NCI-H526 treated with DMSO at 0.1 percent for 48 hours (cell line): ENCODE measurements around the gene MAP2K6.
A peak's percentile ranks its signal among the peaks of the same experiment; 100 is the strongest.
"Not testable (repeated sequence)": the region's sequence is repeated elsewhere in the genome, so short reads cannot be mapped to it uniquely, and the experiment has no call there.

Experiments used
- DNase-seq: peaks from one replicate; lab custom pipeline; 2025; lab: John Stamatoyannopoulos, UW

MAP2K6 gene

DNA sequence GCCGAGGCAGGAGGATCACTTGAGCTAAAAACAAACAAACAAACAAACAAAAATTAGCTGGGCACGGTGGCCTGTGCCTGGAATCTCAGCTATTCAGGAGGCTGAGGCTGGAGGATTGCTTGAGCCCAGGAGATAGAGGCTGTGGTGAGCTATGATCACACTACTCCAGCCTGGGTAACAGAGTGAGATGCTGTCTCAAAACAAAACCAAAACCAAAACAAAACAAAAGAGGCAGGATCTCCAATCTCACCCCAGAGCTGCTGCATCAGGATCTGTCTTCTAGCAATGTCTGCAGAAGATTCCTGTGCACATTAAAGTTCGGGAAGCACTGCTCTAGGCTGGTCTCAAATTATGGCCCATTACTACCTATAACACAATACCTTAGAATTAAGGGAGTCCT is 43.1 kb downstream of the MAP2K6 start:
- no peak for DNase-seq

GRCh38 chr17:69460963-69461922 is 46.7 kb downstream of the MAP2K6 start:
- DNase-seq, result no peak

DNA sequence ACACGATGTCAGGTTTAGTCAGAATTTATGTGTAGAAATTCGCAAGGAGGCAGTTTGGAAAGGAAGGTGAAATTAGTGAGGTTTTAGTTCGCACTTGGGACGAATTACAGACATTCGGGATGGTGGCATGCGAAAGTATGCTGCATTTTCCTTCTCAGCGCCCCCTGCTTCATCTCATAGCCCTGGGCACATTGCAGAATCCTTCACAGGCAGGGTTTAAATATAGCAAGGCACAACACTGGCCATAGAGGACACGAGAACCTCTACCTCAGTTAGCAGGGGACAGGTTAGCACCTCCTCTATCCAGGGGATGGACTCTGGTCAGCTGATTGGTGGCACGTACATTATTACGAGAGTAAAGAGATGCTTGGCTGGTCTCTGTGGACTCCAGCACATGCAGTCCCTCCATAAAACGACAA is 47.5 kb downstream of the MAP2K6 start:
- DNase-seq, result no peak

DNA sequence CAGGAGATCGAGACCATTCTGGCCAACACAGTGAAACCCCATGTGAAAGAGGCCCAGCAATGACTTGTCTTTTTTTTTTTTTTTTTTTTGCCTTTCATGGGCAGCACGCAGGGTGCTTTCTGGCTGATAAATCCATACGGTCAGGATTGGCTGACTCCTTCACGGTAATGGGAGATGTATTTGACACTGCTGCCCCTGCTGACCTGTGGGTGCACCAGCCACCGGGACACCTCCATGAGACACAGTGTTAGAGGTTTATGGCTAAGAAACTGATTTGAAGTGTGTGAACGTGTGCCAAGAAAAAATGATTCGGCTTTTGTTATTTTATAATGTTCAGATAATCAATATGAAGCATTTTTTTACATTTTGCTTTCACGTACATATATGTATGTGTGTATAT is 48.4 kb downstream of the MAP2K6 start:
- DNase-seq, result no peak

GRCh38 chr17:69466451-69466850 is 52.0 kb downstream of the MAP2K6 start:
- DNase-seq, result no peak

GRCh38 chr17:69466905-69467667 is 52.6 kb downstream of the MAP2K6 start:
- no peak for DNase-seq

DNA sequence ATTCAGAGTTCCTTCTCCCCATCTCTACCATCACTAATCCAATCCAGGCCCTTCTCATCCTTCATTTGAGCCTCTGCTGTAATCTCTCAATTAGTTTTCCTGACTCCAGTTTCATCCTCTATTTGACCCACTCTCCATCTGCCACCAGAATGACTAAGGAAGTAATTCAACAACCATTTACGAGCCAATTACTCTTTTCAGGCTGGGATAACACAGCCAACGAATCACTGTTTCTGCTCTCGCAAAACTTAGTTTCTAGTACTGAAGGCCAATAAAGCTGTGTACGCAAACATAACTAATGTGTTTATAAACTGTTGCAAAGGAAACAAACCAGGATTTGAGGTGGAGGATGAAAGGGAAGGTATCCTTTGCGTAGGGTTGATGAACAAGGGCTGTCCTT is 53.7 kb downstream of the MAP2K6 start:
- DNase-seq, result no peak

DNA sequence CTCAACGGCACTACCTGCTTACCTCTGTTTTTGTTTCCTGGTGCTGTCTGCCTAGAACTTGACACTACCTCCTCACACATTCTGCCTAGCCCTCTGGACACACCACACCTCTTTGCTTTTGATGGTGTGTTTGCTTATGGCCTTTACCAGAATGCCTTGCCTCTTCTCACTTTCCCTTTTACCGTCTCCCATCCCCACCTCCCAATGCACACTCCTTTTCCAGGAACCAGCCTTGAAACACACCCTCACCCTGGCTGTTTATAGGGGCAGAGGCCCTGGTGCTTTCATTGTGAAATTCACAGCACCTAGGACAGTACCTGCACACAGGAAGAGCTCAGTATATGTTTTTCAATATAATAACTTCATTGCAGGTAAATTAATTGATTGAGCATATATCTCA is 56.2 kb downstream of the MAP2K6 start:
- no peak for DNase-seq

- no peak for DNase-seq
Measured at GRCh38 chr17:69471406-69471805, 56.9 kb downstream of the MAP2K6 start.

DNA sequence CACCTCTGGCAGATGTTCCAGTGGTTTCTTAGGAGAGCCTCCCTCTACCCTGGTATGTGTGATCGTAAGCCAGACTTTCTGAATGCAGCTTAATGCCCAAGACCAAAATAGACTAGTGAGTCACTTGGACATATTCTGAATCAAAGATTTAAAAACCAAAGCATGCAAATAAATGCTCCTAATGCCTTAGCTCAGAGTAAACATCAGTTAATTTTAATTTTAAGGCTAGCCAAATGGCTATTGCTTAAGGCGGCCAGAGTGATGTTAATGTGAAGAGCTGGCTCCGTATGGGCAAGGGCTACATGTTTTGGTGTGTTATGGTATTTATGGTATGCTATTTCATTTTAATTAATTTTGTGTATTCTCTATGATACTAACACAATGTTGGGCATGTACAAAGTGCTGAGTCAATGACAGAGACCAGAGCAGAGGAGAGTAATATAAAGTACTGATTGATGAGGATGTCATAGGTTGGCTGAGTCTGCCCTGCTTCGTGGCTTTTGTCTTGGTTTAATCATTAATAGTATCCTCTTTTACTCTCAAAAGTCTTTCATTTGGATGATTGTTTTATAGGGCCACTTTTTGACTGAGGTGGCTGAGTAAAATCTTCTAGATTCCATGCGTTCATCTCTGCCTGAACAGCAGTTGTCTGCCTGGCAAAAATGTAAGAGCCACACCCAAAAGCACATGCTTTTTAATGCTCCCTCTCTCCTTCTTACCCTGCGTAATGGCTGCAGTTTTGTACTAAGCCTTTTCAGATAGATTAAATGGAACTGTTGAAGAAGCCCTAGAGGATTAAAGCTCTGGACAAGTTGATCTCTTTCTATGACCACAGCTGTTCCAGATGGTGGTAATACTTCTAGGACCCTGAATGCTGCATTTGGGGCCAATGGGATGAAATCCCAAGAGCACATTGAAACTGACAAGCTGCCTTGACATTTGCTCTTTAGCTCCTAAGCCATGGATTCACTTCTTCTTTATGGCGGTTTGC is 59.6 kb downstream of the MAP2K6 start:
- no peak for DNase-seq

DNA sequence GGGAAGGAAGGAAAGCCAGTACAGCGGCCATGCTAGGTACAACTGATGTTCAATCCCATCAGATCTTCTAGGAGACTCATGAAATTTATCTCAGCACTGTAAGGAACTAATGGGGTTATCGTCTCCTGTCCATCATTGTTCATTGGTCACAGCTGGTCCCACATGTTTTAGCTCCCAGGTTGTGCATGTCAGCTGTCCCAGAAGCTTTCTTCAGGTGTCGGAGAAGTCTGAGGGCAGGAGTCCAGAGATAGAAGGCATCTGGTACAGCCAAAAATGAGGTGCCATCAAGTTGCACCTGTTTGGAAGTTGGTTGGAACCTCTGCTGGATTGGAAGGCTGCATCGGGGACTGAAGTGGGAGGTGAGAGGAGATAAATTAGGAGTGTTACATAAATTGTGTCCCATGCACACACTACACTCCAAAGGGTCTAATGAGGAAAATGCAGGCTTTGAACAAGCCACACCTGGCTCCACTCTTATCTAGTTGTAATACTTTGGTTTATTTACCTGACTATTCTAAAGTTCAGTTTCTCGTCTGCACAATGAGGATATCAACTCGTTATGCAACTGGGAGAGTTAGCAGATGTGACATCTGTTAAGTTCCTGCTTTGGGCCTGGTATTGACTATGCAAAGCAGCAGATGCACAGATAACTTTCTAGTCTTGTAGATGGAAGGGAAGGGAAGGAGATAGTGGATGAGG is 62.9 kb downstream of the MAP2K6 start:
- DNase-seq, result peak; percentile 91

DNA sequence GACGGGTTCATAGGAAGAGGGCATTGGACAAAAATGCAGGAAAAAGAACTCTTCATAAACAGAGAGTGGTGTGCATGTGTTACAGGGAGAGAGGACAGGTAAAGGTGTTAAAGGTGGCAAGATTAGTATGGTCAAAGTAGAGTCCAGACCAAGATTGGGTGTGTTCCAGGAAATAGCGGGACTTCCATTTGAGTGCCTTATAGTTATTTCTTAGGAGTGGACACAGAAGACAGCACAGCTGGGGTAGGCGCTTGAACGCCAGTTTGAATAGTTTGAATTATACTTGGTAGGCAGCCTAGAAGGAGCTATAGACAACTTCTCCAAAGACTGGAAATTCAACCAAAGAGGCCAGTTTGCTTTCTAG is 63.4 kb downstream of the MAP2K6 start:
- no peak for DNase-seq

DNA sequence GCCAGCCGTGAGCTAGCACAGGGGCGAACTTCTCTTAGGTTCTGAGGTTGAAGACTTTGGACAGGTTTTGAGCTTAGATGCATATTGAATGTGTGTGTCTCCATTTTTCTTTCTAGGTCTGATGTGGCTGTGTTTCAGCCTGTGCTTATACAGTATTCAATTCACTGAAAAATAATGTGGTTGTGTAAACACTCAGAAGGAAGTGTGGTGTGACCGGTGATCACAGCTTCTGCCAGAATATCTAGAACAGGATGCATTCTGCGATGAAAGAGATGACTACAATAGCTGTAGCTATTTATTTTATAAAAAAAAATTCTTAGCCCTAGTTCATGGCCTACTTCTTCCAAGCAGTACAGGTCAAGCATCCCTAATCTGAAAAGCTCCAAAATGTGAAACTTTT is 64.4 kb downstream of the MAP2K6 start:
- DNase-seq, result no peak

GRCh38 chr17:69479756-69480155 is 65.3 kb downstream of the MAP2K6 start:
- DNase-seq, result not testable (repeated sequence)

- peak; percentile 26 for DNase-seq
Measured at GRCh38 chr17:69480245-69480644, 65.7 kb downstream of the MAP2K6 start.

DNA sequence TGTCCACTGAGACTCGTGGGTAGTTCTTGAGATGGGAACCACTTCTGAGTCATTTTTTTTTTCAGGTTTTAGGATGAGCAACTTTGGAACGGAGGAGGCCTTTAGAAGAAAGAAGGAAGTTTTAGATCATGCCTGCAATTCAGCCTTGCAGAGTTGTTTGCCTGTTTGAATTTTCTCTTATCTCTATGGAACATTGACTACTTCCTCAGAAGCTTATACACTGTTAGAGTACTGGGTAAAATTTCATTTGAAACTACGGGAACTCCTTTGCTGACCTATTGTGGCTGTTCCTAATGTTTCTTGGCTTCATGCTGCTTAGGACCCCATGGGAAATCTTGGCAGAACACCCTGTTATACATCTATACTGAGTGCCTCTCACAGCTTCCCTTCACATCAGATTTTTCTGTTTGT is 70.8 kb downstream of the MAP2K6 start:
- DNase-seq, result no peak

DNA sequence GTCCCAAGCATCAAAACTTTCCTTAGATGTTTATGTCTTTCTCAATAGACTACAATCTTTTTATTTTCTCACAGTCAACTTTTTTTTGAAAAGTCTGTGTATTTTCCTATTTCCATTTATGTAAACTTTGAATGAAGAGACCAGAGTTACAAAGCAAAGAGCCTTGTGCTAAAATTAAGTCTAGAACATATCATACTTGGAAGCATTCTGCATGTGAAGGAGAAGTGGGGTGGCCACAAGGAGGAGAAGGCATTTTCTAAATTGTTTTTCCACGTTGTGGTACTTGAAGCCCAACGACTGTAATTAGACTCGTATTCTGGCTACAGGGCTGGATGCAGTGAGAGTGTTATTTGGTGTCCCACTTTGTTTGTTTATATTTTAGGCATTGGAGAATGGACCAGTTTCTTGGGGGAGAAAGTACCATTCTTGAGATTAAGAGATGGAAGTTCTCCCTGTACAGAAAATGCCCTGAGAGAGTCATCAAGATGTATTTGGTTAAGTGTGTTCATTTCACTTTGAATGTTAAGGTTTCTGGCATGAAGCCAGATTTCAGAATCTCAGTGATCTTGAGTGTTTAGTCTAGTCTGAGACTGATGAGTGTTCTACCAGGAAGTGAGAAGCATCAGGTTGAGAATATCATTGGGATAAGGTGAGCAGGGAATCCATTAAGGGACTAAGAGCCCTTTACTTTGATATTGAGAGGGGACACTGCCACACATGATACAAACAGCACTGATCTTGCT is 71.6 kb downstream of the MAP2K6 start:
- no peak for DNase-seq

GRCh38 chr17:69486779-69487637 is 72.5 kb downstream of the MAP2K6 start:
- no peak for DNase-seq

DNA sequence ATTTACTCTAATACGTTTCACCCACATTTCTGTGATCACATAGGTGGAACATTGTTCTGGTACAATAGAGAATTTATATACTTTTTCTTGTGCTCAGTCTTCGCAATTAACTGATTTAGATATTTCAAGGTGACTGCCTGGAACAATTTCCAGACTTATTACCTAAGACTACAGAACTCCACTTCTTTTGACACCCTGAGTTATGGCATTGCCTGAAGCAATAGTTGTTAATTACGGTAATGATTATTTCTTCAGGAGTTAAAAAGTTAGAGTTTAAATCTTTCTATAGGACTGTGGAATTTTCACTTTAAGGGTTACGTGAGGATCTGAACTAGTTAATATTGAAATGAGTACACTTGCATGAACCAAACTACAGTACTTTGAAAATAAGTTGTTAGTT is 74.8 kb downstream of the MAP2K6 start:
- no peak for DNase-seq
